Epithelial cell of proximal tubule (primary cell): ENCODE results near the gene SRBD1. TPM values are rescaled to one million over a fixed set of nuclear protein-coding genes. Genes with fewer than 3 reads are reported as not detected.

ENCODE experiments used
- DNase-seq: peaks from one replicate; pipeline ENCODE4 v3.0.0-alpha.2; 2011; ENCODE audit warnings: low read depth
- H3K4me3 ChIP-seq: 2 replicates; pipeline ENCODE4 v1.5.1; 2011; ENCODE audit warnings: low read depth, mild to moderate bottlenecking, low read length
- CTCF ChIP-seq: conservative IDR thresholded peaks from 2 replicates; pipeline ENCODE4 v1.5.1; 2012; ENCODE audit warnings: low read depth, mild to moderate bottlenecking, low read length
- total RNA-seq: library from RNA; depleted of rRNA; stranded (reverse); fragments of >200 nt; gene quantifications from 2 replicates; pipeline ENCODE4 v1.2.3, GENCODE V29; 2015

SRBD1 gene
- total RNA-seq, 1 donor from 2014 or later: 8.1 TPM

- TF ChIP-seq CTCF: no peak
- DNase-seq: no peak
- no peak overlapping the region for H3K4me3 ChIP-seq
Observed at GRCh38 chr2:45570671-45571334, 40.3 kb downstream of the SRBD1 start.

- TF ChIP-seq CTCF: no peak
- DNase-seq: no peak
- H3K4me3 ChIP-seq: no peak overlapping the region
Observed at GRCh38 chr2:45568935-45569334, 42.1 kb downstream of the SRBD1 start.

GRCh38 chr2:45567974-45568789, 42.9 kb downstream of the SRBD1 start:
- DNase-seq: no peak
- H3K4me3 ChIP-seq: no peak overlapping the region

GRCh38 chr2:45567288-45567963, 43.6 kb downstream of the SRBD1 start:
- no peak overlapping the region for H3K4me3 ChIP-seq
- TF ChIP-seq CTCF: no peak
- no peak for DNase-seq

More at GRCh38 chr2:45567974-45568789, 42.9 kb downstream of the SRBD1 start:
- TF ChIP-seq CTCF: no peak

GRCh38 chr2:45559436-45559835, 51.6 kb downstream of the SRBD1 start:
- TF ChIP-seq CTCF: no peak
- no peak overlapping the region for H3K4me3 ChIP-seq
- DNase-seq: no peak

- no peak overlapping the region for H3K4me3 ChIP-seq
- DNase-seq: no peak
- TF ChIP-seq CTCF: no peak
Observed at GRCh38 chr2:45554742-45555140, 56.3 kb downstream of the SRBD1 start.
